Tibial nerve (tissue), 3 donors: Measurements from ENCODE around the gene KRTAP10-8.

Experiments
- CTCF ChIP-seq, 5 experiments: fragments of 200-600 bp in 3 of 5; fragments of 450-650 bp in 2 of 5; sonication (generic) in 3 of 5; IDR thresholded peaks; one replicate each; pipeline ENCODE4 v1.5.1; 2016 to 2019; ENCODE audit warnings: antibody characterized with exemption in 5 of 5, mild to moderate bottlenecking in 3 of 5, moderate library complexity in 2 of 5
- POLR2A ChIP-seq, 2 donors: fragments of 450-650 bp; IDR thresholded peaks; one replicate each; pipeline ENCODE4 v1.6.1; 2017; ENCODE audit warnings: antibody characterized with exemption in 2 of 2, mild to moderate bottlenecking in 2 of 2, moderate library complexity in 2 of 2

- TF ChIP-seq CTCF (IDR thresholded peaks at IDR 0.05) = no peak
- TF ChIP-seq POLR2A (IDR thresholded peaks at IDR 0.05) = no peak
Observed at GRCh38 chr21:44572959-44573583, 38.8 kb upstream of the KRTAP10-8 start.
